ENCODE measurements around the gene ANXA6.

GRCh38 chr5:151060742-151061141 is 96.8 kb downstream of the ANXA6 start:
- TF ChIP-seq CTCF (IDR thresholded peaks at IDR 0.05 in 2 of 3, conservative IDR thresholded peaks at IDR 0.05 in 1 of 3; ENCODE audit: control insufficient read depth in 2 of 3, extremely low read depth in 1 of 3, insufficient read depth in 1 of 3, low read depth in 3 of 3, low read length in 3 of 3) (no peak), HCFC1 (IDR thresholded peaks at IDR 0.05; ENCODE audit: low read length) (no peak), POLR2AphosphoS5 (IDR thresholded peaks at IDR 0.05; ENCODE audit: low read length) (no peak), PBX3 (IDR thresholded peaks at IDR 0.05; ENCODE audit: insufficient replicate concordance, low read depth, low read length) (no peak), ZNF274 (IDR thresholded peaks at IDR 0.05; ENCODE audit: insufficient read depth, insufficient read length) (no peak), E2F4 (IDR thresholded peaks at IDR 0.05; ENCODE audit: low read depth, low read length) (no peak), CREB1 (IDR thresholded peaks at IDR 0.05; ENCODE audit: low read depth) (no peak), POLR2A (IDR thresholded peaks at IDR 0.05; ENCODE audit: low read depth, low read length) (no peak)
